Naive thymus-derived CD4-positive, alpha-beta T cell (primary cell): ENCODE results near the gene POP7. TPM values are rescaled to one million over a fixed set of nuclear protein-coding genes. Genes with fewer than 3 reads are reported as not detected.

ENCODE experiments used
- ATAC-seq: fragments of 150-1000 bp; cut with Tn5 transposase; 2 replicates; pipeline ENCODE4 v1.10.0; 2021; ENCODE audit warnings: mild to moderate bottlenecking, moderate library complexity
- CTCF ChIA-PET: fragments of 350-600 bp; sonication (Branson Sonifier 250); formaldehyde crosslinking; loops from one replicate; lab custom pipeline; 2021; ENCODE audit warnings: antibody characterized with exemption; lab: Charles Lee
- POLR2A ChIA-PET: fragments of 350-600 bp; sonication (Branson Sonifier 250); formaldehyde crosslinking; loops from one replicate; lab custom pipeline; 2021; ENCODE audit warnings: antibody characterized with exemption, inconsistent platforms; lab: Charles Lee
- DNase-seq, 9 donors: peaks; one replicate each; pipeline versions ENCODE4 v3.0.0 to v3.0.0-alpha.2; 2020 to 2022; ENCODE audit warnings: mixed read lengths in 1 of 9
- H3K27ac ChIP-seq: one replicate; pipeline ENCODE4 v1.7.0; 2013; ENCODE audit warnings: mild to moderate bottlenecking, low read depth, low read length, moderate library complexity
- H3K27me3 ChIP-seq, 2 donors: one replicate each; pipeline ENCODE4 v1.7.0; 2013; ENCODE audit warnings: low read length in 2 of 2, mild to moderate bottlenecking in 2 of 2, moderate library complexity in 2 of 2; ENCODE audit not compliant: control insufficient read depth in 2 of 2, insufficient read depth in 2 of 2
- H3K36me3 ChIP-seq, 3 experiments: 1 replicate in 2 of 3; 2 replicates in 1 of 3; pipeline ENCODE4 v1.7.0; 2013; ENCODE audit warnings: low read length in 3 of 3, mild to moderate bottlenecking in 3 of 3, moderate library complexity in 1 of 3; ENCODE audit not compliant: insufficient read depth in 3 of 3, control insufficient read depth in 2 of 3
- H3K4me1 ChIP-seq, 2 donors: one replicate each; pipeline ENCODE4 v1.7.0; 2013; ENCODE audit warnings: low read length in 2 of 2, mild to moderate bottlenecking in 2 of 2, moderate library complexity in 1 of 2; ENCODE audit not compliant: control insufficient read depth in 2 of 2, insufficient read depth in 2 of 2
- H3K4me3 ChIP-seq: 2 replicates; pipeline ENCODE4 v1.7.0; 2013; ENCODE audit warnings: mild to moderate bottlenecking, low read length
- H3K9me3 ChIP-seq, 3 experiments: 1 replicate in 2 of 3; 2 replicates in 1 of 3; pipeline ENCODE4 v1.7.0; 2013; ENCODE audit warnings: low read length in 3 of 3; ENCODE audit not compliant: control insufficient read depth in 2 of 3
- H3K27ac Mint-ChIP-seq, 9 donors: one replicate each; pipeline ENCODE4 v1.8.0; 2020 to 2022; ENCODE audit warnings: mixed read lengths in 9 of 9, mild to moderate bottlenecking in 8 of 9, moderate library complexity in 5 of 9, inconsistent platforms in 2 of 9
- H3K27me3 Mint-ChIP-seq, 5 donors: one replicate each; pipeline ENCODE4 v1.8.0; 2021 to 2022; ENCODE audit warnings: mixed read lengths in 5 of 5, mild to moderate bottlenecking in 1 of 5
- H3K36me3 Mint-ChIP-seq, 5 donors: one replicate each; pipeline ENCODE4 v1.8.0; 2020 to 2022; ENCODE audit warnings: mixed read lengths in 5 of 5, mild to moderate bottlenecking in 3 of 5, inconsistent platforms in 1 of 5
- H3K4me1 Mint-ChIP-seq, 7 donors: one replicate each; pipeline ENCODE4 v1.8.0; 2020 to 2022; ENCODE audit warnings: mixed read lengths in 7 of 7, mild to moderate bottlenecking in 3 of 7, inconsistent platforms in 1 of 7
- H3K4me3 Mint-ChIP-seq, 10 donors: one replicate each; pipeline ENCODE4 v1.8.0; 2020 to 2022; ENCODE audit warnings: mild to moderate bottlenecking in 10 of 10, mixed read lengths in 10 of 10, moderate library complexity in 6 of 10, inconsistent platforms in 2 of 10
- H3K9me3 Mint-ChIP-seq, 11 donors: one replicate each; pipeline ENCODE4 v1.8.0; 2020 to 2022; ENCODE audit warnings: mixed read lengths in 11 of 11, mild to moderate bottlenecking in 4 of 11, inconsistent platforms in 1 of 11, moderate library complexity in 1 of 11
- intact Hi-C, 2 donors: fragments of 100-400 bp; cut with micrococcal nuclease; formaldehyde crosslinking; loops; one replicate each; pipeline ENCODE4 v1.15.1; 2023
- polyA plus RNA-seq, 2 donors: library from polyadenylated mRNA; unstranded; fragments of 300-500 nt; fragmentation: Illumina TruSeq; gene quantifications; one replicate each; pipeline ENCODE4 v1.2.3, GENCODE V29; 2021
- total RNA-seq, 6 experiments: library from RNA in 5 of 6; stranded (reverse) in 5 of 6; gene quantifications; 1 replicate in 5 of 6; 2 replicates in 1 of 6; pipeline ENCODE4 v1.2.3 and lab custom pipeline; 2021 to 2026

Gene POP7
- total and polyA plus RNA-seq, 7 experiments from 2014 or later: 8.9 to 56.4 (median 17.7) TPM

DNA sequence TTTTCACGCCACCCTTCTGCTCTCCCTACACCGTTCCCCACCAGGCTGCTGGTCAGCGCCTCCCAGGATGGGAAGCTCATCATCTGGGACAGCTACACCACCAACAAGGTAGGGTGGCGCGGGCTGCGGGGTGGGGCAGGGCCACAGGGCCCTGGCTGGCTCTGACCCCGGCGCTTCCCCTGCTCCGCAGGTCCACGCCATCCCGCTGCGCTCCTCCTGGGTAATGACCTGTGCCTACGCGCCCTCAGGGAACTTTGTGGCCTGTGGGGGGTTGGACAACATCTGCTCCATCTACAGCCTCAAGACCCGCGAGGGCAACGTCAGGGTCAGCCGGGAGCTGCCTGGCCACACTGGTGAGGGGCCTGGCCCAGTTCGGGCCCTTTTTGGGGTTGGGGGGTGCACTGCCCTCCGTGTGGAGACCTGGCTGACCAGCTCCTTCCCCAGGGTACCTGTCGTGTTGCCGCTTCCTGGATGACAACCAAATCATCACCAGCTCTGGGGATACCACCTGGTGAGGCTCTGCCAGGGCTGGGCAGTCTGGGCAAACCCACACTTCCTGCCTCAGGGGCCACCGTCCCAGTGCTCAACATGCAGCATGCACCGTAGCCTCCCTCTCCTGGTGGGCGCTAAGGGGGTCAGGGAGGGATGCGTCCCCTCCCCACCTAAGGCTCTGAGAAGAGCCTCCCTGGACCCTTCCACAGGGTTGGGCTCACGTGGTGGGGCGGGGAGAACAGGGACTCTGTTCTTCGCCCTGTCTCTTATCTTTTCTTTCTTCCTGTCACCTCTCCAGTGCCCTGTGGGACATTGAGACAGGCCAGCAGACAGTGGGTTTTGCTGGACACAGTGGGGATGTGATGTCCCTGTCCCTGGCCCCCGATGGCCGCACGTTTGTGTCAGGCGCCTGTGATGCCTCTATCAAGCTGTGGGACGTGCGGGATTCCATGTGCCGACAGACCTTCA is 28.3 kb upstream of the POP7 start:
- ChIA-PET CTCF (interaction anchor here (1.0 to 5.8 kb wide), 2 partner anchors 14 to 93 kb away, joined by 3 to 33 read pairs; no protein-coding TSS in a partner anchor), POLR2A (interaction anchor here (1.2 to 3.8 kb wide), 10 partner anchors 11 to 248 kb away, joined by 3 to 32 read pairs (median 12); partner anchors contain the start of genes FBXO24, GIGYF1, LRCH4 and MOSPD3)
- Histone ChIP-seq H3K4me3 (no peak overlapping the region), H3K27ac (peak overlapping the region; percentile 98), H3K27me3 (no peaks in the 10 kb centered on the region), H3K36me3 (peaks cover 0 to 66% (median 8%) of the 10 kb centered on the region in 3 experiments), H3K4me1 (peaks cover 0 to 22% of the 10 kb centered on the region in 2 donors), H3K9me3 (no peaks in the 10 kb centered on the region)
- H3K27ac Mint-ChIP-seq: peak overlapping the region; percentile 58 to 86 (median 78)
- peaks cover 0 to 4% (median 0%) of the 10 kb centered on the region in 11 donors for H3K9me3 Mint-ChIP-seq
- intact Hi-C loops: loop anchor here in 1 of 2 donors (5.0 to 10.0 kb wide), 2 partner anchors 567 to 575 kb away; partner anchors contain the start of genes AP4M1, FIS1 and MCM7
- DNase-seq (no peak), ATAC-seq (no peak)
- H3K36me3 Mint-ChIP-seq: peaks cover 0 to 14% (median 0%) of the 10 kb centered on the region in 5 donors
- peak overlapping the region in 9 of 10 donors; percentile 20 to 87 (median 74) for H3K4me3 Mint-ChIP-seq
- H3K4me1 Mint-ChIP-seq: peaks cover 21 to 50% (median 32%) of the 10 kb centered on the region in 7 donors
- H3K27me3 Mint-ChIP-seq: no peaks in the 10 kb centered on the region

DNA sequence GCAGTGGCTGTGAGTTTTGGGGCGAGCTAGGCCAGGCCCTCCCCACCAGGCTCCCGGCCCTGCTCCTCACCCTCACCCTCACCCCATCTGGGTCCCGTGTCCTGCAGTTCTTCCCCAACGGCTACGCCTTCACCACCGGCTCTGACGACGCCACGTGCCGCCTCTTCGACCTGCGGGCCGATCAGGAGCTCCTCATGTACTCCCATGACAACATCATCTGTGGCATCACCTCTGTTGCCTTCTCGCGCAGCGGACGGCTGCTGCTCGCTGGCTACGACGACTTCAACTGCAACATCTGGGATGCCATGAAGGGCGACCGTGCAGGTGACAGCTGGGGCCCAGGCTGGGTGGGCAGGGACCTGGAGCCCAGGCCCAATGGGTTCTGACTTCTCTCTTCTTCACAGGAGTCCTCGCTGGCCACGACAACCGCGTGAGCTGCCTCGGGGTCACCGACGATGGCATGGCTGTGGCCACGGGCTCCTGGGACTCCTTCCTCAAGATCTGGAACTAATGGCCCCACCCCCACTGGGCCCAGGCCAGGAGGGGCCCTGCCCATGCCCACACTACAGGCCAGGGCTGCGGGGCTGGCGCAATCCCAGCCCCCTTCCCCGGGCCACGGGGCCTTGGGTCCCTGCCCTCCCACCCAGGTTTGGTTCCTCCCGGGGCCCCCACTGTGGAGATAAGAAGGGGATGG is 27.5 kb upstream of the POP7 start:
- no peaks in the 10 kb centered on the region for H3K27me3 Mint-ChIP-seq
- H3K9me3 ChIP-seq: no peaks in the 10 kb centered on the region
- H3K4me3 Mint-ChIP-seq: peak overlapping the region in 5 of 10 donors; percentile 20 to 60 (median 40)
- peaks cover 0 to 15% (median 0%) of the 10 kb centered on the region in 5 donors for H3K36me3 Mint-ChIP-seq
- H3K27me3 ChIP-seq: no peaks in the 10 kb centered on the region
- H3K4me1 Mint-ChIP-seq: peaks cover 21 to 50% (median 30%) of the 10 kb centered on the region in 7 donors
- peaks cover 0 to 22% of the 10 kb centered on the region in 2 donors for H3K4me1 ChIP-seq
- ChIA-PET CTCF (interaction anchor here (1.7 to 5.8 kb wide), 2 partner anchors 13 to 44 kb away, joined by 3 to 33 read pairs; no protein-coding TSS in a partner anchor), POLR2A (interaction anchor here (1.3 to 5.5 kb wide), 5 partner anchors 10 to 196 kb away, joined by 3 to 37 read pairs (median 10); partner anchors contain the start of gene SRRT)
- intact Hi-C loops: loop anchor here in 1 of 2 donors (5.0 to 10.0 kb wide), 2 partner anchors 566 to 576 kb away; partner anchors contain the start of genes AP4M1, FIS1 and MCM7
- peaks cover 0 to 3% (median 0%) of the 10 kb centered on the region in 11 donors for H3K9me3 Mint-ChIP-seq
- DNase-seq (no peak), ATAC-seq (no peak)
- peak overlapping the region; percentile 35 for H3K27ac ChIP-seq
- H3K4me3 ChIP-seq: no peak overlapping the region
- peak overlapping the region in 5 of 9 donors; percentile 7 to 78 (median 58) for H3K27ac Mint-ChIP-seq
- H3K36me3 ChIP-seq: peaks cover 0 to 74% (median 8%) of the 10 kb centered on the region in 3 experiments

DNA sequence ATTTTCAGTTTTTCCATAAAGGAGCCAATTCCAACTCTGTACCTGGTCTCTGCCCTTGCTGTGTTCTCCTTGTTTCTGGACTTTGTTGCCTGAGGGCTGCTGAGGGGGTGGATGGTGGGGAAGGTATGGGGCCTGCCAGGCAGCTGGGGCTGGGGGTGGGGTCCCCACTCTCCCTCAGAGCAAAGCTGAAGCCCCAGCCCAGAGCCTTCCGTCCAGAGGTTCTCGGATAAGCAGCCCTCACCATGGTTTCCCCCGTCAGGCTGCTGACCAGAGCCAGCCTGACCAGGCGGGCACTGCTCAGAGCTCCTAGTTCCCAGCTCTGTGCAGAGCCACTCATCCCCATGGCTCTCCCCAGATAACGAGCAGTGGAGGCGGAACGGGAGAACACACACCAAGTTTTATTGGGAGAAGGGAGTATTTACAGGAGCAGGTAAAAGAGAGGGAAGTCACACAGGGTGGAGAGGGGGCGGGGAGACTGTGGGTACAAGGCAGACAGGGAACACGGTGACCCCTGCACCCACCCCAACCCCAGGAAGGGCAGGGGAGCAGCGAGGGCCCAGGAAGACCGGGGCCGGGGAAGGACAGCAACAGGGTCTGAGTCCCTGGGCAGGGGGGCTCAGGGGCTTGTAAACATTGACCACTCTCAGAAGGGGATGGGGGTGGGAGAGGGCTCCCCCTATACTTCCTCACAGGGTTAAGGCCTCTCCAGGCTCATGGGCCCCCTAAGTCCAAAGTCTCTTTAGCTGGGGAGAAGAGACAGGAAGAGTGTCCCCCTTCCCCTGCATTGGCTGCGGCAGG is 26.6 kb upstream of the POP7 start:
- peaks cover 0 to 22% of the 10 kb centered on the region in 2 donors for H3K4me1 ChIP-seq
- Mint-ChIP-seq H3K9me3 (peaks cover 0 to 1% (median 0%) of the 10 kb centered on the region in 11 donors), H3K27me3 (no peaks in the 10 kb centered on the region), H3K4me3 (peak overlapping the region in 4 of 10 donors; percentile 12 to 56 (median 40)), H3K27ac (peak overlapping the region in 5 of 9 donors; percentile 26 to 83 (median 78)), H3K4me1 (peaks cover 21 to 50% (median 30%) of the 10 kb centered on the region in 7 donors), H3K36me3 (peaks cover 0 to 15% (median 0%) of the 10 kb centered on the region in 5 donors)
- intact Hi-C loops: loop anchor here in 1 of 2 donors (5.0 to 10.0 kb wide), 2 partner anchors 565 to 577 kb away; partner anchors contain the start of genes AP4M1, FIS1 and MCM7
- H3K27ac ChIP-seq: peak overlapping the region; percentile 10
- POLR2A ChIA-PET: interaction anchor here (0.7 to 5.5 kb wide), 9 partner anchors 9 to 114 kb away, joined by 3 to 37 read pairs (median 5); partner anchors contain the start of genes FBXO24, LRCH4 and MOSPD3
- CTCF ChIA-PET: interaction anchor here (1.7 to 5.8 kb wide), 2 partner anchors 12 to 45 kb away, joined by 3 to 33 read pairs; no protein-coding TSS in a partner anchor
- peaks cover 0 to 81% (median 8%) of the 10 kb centered on the region in 3 experiments for H3K36me3 ChIP-seq
- H3K9me3 ChIP-seq: no peaks in the 10 kb centered on the region
- ATAC-seq (no peak), DNase-seq (no peak)
- H3K27me3 ChIP-seq: no peaks in the 10 kb centered on the region
- no peak overlapping the region for H3K4me3 ChIP-seq

DNA sequence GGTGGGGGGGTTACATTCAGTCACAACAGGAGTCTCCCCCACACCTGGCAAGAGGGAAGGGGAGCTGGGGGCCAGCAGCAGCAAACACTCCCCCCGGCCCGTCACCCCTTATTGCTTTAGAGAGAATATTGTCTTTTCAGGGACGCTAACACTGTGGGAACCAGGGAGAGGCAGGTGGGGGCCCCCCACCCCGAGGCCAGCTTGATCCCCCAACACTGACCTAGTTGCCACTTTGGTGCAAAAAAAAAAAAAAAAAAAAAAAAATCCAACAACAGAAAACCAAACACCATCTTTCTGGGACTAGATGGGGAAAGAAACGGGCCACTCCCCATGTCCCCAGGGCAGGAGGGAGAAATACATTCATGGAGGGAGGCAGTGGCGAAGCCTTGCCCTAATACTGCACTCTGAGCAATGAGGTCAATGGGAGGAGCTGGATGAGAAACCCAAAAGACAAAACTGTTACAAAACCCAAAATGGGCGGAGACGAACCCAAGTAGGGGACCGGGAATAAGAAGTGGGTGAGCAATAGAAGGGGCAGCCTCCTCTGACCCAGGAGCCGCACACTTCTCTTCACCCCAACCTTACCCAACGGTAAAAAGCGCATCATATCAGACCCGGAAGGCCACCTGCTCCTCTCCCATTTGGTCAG is 25.9 kb upstream of the POP7 start:
- intact Hi-C loops: loop anchor here in 1 of 2 donors (5.0 to 10.0 kb wide), 2 partner anchors 565 to 578 kb away; partner anchors contain the start of genes AP4M1, FIS1 and MCM7
- peaks cover 21 to 50% (median 30%) of the 10 kb centered on the region in 7 donors for H3K4me1 Mint-ChIP-seq
- Histone ChIP-seq H3K9me3 (no peaks in the 10 kb centered on the region), H3K4me3 (no peak overlapping the region), H3K27me3 (no peaks in the 10 kb centered on the region), H3K27ac (peak overlapping the region; percentile 53), H3K4me1 (peaks cover 0 to 22% of the 10 kb centered on the region in 2 donors), H3K36me3 (peaks cover 0 to 86% (median 8%) of the 10 kb centered on the region in 3 experiments)
- H3K27me3 Mint-ChIP-seq: no peaks in the 10 kb centered on the region
- peak overlapping the region in 8 of 10 donors; percentile 12 to 75 (median 38) for H3K4me3 Mint-ChIP-seq
- no peak for DNase-seq
- peak overlapping the region in 8 of 9 donors; percentile 33 to 90 (median 81) for H3K27ac Mint-ChIP-seq
- ChIA-PET CTCF (interaction anchor here (0.8 to 5.8 kb wide), 3 partner anchors 11 to 92 kb away, joined by 3 to 33 read pairs (median 6); no protein-coding TSS in a partner anchor), POLR2A (interaction anchor here (0.7 to 5.5 kb wide), 13 partner anchors 8 to 115 kb away, joined by 3 to 37 read pairs (median 4); partner anchors contain the start of genes FBXO24, LRCH4, MOSPD3 and POP7)
- peaks cover 0 to 14% (median 0%) of the 10 kb centered on the region in 5 donors for H3K36me3 Mint-ChIP-seq
- peaks cover 0 to 1% (median 0%) of the 10 kb centered on the region in 11 donors for H3K9me3 Mint-ChIP-seq
- ATAC-seq: no peak
